WTC11 (cell line): ENCODE measurements around the gene FKBP11. TPM values are rescaled to one million over a fixed set of nuclear protein-coding genes. Genes with fewer than 3 reads are reported as not detected.

Experiments
- ATAC-seq: fragments of 200-7000 bp; cut with Tn5 transposase; 2 replicates; pipeline ENCODE4 v1.10.0; 2021; ENCODE audit warnings: mild to moderate bottlenecking, moderate library complexity
- CTCF ChIA-PET: fragments of 300-600 bp; sonication (Branson Sonifier 250); formaldehyde crosslinking; loops from one replicate; lab custom pipeline; 2021; ENCODE audit warnings: antibody characterized with exemption; lab: Charles Lee
- POLR2A ChIA-PET: fragments of 350-600 bp; sonication (Branson Sonifier 250); formaldehyde crosslinking; loops from one replicate; lab custom pipeline; 2021; ENCODE audit warnings: antibody characterized with exemption; lab: Charles Lee
- DNase-seq: peaks from one replicate; pipeline ENCODE4 v3.0.0; 2021; ENCODE audit warnings: low spot score
- H3K27ac Mint-ChIP-seq: 2 replicates; pipeline ENCODE4 v1.8.0; 2021; ENCODE audit warnings: mixed read lengths
- H3K27me3 Mint-ChIP-seq: 2 replicates; pipeline ENCODE4 v1.8.0; 2021; ENCODE audit warnings: low read depth, mild to moderate bottlenecking, moderate library complexity, mixed read lengths
- H3K36me3 Mint-ChIP-seq: 2 replicates; pipeline ENCODE4 v1.8.0; 2021; ENCODE audit warnings: mixed read lengths
- H3K4me1 Mint-ChIP-seq: 2 replicates; pipeline ENCODE4 v1.8.0; 2022; ENCODE audit warnings: mixed read lengths
- H3K4me3 Mint-ChIP-seq: 2 replicates; pipeline ENCODE4 v1.8.0; 2021; ENCODE audit warnings: mild to moderate bottlenecking, moderate library complexity, mixed read lengths
- H3K9me3 Mint-ChIP-seq: 2 replicates; pipeline ENCODE4 v1.8.0; 2021; ENCODE audit warnings: mixed read lengths
- ELF4 ChIP-seq: sonication (generic); formaldehyde crosslinking; IDR thresholded peaks from 2 replicates; pipeline ENCODE4 v1.8.1; 2022; ENCODE audit warnings: low read depth, mild to moderate bottlenecking, moderate library complexity, missing genetic modification reagents
- EMX1 ChIP-seq: fragments of 250-450 bp; sonication (Bioruptor Pico); IDR thresholded peaks from 2 replicates; pipeline ENCODE4 v1.8.0; 2021; ENCODE audit warnings: mild to moderate bottlenecking
- ERG ChIP-seq: fragments of 250-450 bp; sonication (Bioruptor Pico); IDR thresholded peaks from 2 replicates; pipeline ENCODE4 v1.8.0; 2021; ENCODE audit warnings: mild to moderate bottlenecking
- JAZF1 ChIP-seq: fragments of 250-450 bp; sonication (Bioruptor Pico); IDR thresholded peaks from 2 replicates; pipeline ENCODE4 v1.9.0; 2021; ENCODE audit warnings: moderate library complexity, mild to moderate bottlenecking, inconsistent platforms
- NR2C2 ChIP-seq: sonication (generic); formaldehyde crosslinking; IDR thresholded peaks from 2 replicates; pipeline ENCODE4 v1.8.0; 2022; ENCODE audit warnings: mild to moderate bottlenecking, missing genetic modification reagents
- ZNF232 ChIP-seq: sonication (generic); formaldehyde crosslinking; IDR thresholded peaks from 2 replicates; pipeline ENCODE4 v1.8.0; 2022; ENCODE audit warnings: mild to moderate bottlenecking, missing genetic modification reagents
- ZNF416 ChIP-seq: fragments of 250-450 bp; sonication (Bioruptor Pico); IDR thresholded peaks from 2 replicates; pipeline ENCODE4 v1.9.0; 2021; ENCODE audit warnings: mild to moderate bottlenecking, inconsistent platforms
- total RNA-seq: library from RNA; stranded (reverse); gene quantifications from 3 replicates; pipeline ENCODE4 v1.2.3, GENCODE V29; 2021
- TF ChIP-seq, protein P1 (sequence below): sonication (generic); formaldehyde crosslinking; IDR thresholded peaks from 2 replicates; pipeline ENCODE4 v1.8.1; 2022; ENCODE audit warnings: mild to moderate bottlenecking, moderate library complexity, missing genetic modification reagents
- TF ChIP-seq, protein P2 (sequence below): sonication (generic); formaldehyde crosslinking; conservative IDR thresholded peaks from 2 replicates; pipeline ENCODE4 v1.8.1; 2022; ENCODE audit warnings: mild to moderate bottlenecking, missing genetic modification reagents
- TF ChIP-seq, protein P3 (sequence below): fragments of 200-600 bp; IDR thresholded peaks from 2 replicates; pipeline ENCODE4 v1.8.0; 2022; ENCODE audit warnings: antibody characterized with exemption
- TF ChIP-seq, protein P4 (sequence below): sonication (generic); formaldehyde crosslinking; IDR thresholded peaks from 2 replicates; pipeline ENCODE4 v1.8.1; 2023; ENCODE audit warnings: mild to moderate bottlenecking, moderate library complexity, missing genetic modification reagents
- TF ChIP-seq, protein P5 (sequence below): sonication (generic); formaldehyde crosslinking; IDR thresholded peaks from 2 replicates; pipeline ENCODE4 v1.8.1; 2023; ENCODE audit warnings: mild to moderate bottlenecking, missing genetic modification reagents, moderate library complexity

Gene FKBP11
- total RNA-seq, 1 experiment from 2014 or later = 64.5 TPM

GRCh38 chr12:48936379-48936979, 11.2 kb upstream of the FKBP11 start:
- ChIA-PET CTCF (interaction anchor here (0.6 to 3.7 kb wide), 40 partner anchors 9 to 133 kb away, joined by 3 to 50 read pairs (median 4); partner anchors contain the start of genes ARF3, DDX23, FKBP11 and RHEBL1), POLR2A (interaction anchor here (0.6 to 2.2 kb wide), 3 partner anchors 9 to 230 kb away, joined by 3 to 7 read pairs (median 3); partner anchors contain the start of gene ARF3)
- Mint-ChIP-seq H3K36me3 (peaks cover 60% of the 10 kb centered on the region), H3K27ac (peak overlapping the region; percentile 46), H3K4me1 (no peaks in the 10 kb centered on the region), H3K27me3 (no peaks in the 10 kb centered on the region), H3K9me3 (no peaks in the 10 kb centered on the region), H3K4me3 (no peak overlapping the region)
- DNase-seq = peak; percentile 89
- TF ChIP-seq EMX1 (CRISPR knock-in tag) (no peak), ZNF232 (CRISPR knock-in tag) (no peak), NR2C2 (CRISPR knock-in tag) (no peak), ZNF416 (CRISPR knock-in tag) (no peak)
- TF ChIP-seq, protein P1, sequence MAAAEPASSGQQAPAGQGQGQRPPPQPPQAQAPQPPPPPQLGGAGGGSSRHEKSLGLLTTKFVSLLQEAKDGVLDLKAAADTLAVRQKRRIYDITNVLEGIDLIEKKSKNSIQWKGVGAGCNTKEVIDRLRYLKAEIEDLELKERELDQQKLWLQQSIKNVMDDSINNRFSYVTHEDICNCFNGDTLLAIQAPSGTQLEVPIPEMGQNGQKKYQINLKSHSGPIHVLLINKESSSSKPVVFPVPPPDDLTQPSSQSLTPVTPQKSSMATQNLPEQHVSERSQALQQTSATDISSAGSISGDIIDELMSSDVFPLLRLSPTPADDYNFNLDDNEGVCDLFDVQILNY = no peak
- TF ChIP-seq, protein P2, sequence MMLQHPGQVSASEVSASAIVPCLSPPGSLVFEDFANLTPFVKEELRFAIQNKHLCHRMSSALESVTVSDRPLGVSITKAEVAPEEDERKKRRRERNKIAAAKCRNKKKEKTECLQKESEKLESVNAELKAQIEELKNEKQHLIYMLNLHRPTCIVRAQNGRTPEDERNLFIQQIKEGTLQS (CRISPR knock-in tag) = no peak
- TF ChIP-seq, protein P3, sequence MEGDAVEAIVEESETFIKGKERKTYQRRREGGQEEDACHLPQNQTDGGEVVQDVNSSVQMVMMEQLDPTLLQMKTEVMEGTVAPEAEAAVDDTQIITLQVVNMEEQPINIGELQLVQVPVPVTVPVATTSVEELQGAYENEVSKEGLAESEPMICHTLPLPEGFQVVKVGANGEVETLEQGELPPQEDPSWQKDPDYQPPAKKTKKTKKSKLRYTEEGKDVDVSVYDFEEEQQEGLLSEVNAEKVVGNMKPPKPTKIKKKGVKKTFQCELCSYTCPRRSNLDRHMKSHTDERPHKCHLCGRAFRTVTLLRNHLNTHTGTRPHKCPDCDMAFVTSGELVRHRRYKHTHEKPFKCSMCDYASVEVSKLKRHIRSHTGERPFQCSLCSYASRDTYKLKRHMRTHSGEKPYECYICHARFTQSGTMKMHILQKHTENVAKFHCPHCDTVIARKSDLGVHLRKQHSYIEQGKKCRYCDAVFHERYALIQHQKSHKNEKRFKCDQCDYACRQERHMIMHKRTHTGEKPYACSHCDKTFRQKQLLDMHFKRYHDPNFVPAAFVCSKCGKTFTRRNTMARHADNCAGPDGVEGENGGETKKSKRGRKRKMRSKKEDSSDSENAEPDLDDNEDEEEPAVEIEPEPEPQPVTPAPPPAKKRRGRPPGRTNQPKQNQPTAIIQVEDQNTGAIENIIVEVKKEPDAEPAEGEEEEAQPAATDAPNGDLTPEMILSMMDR = peak; percentile 70
- TF ChIP-seq, protein P4, sequence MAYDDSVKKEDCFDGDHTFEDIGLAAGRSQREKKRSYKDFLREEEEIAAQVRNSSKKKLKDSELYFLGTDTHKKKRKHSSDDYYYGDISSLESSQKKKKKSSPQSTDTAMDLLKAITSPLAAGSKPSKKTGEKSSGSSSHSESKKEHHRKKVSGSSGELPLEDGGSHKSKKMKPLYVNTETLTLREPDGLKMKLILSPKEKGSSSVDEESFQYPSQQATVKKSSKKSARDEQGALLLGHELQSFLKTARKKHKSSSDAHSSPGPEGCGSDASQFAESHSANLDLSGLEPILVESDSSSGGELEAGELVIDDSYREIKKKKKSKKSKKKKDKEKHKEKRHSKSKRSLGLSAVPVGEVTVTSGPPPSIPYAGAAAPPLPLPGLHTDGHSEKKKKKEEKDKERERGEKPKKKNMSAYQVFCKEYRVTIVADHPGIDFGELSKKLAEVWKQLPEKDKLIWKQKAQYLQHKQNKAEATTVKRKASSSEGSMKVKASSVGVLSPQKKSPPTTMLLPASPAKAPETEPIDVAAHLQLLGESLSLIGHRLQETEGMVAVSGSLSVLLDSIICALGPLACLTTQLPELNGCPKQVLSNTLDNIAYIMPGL (CRISPR knock-in tag) = no peak
- ATAC-seq = peak; percentile 88

DNA sequence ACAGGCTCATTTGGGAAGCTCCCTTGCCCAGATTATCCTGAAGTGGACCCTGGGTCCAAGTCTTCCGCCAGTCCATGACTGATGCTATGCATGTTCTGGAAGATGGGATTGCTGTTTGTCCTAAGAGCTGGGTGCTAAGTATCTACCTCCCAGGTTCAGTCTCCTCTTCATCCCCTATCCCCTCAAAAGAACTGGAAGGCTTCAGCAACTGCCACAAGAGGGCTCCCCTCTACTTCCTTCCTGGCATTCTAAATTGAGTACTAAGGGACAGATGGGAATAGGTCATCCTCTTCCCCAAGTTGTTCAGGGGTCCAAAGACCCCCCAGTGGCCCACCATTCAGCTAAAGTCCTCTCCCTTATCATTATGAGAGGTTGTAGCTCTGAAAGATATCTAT, 9.0 kb upstream of the FKBP11 start:
- H3K4me1 Mint-ChIP-seq = no peaks in the 10 kb centered on the region
- TF ChIP-seq ELF4 (CRISPR knock-in tag) = no peak
- TF ChIP-seq JAZF1 (CRISPR knock-in tag) = no peak
- TF ChIP-seq, protein P5, sequence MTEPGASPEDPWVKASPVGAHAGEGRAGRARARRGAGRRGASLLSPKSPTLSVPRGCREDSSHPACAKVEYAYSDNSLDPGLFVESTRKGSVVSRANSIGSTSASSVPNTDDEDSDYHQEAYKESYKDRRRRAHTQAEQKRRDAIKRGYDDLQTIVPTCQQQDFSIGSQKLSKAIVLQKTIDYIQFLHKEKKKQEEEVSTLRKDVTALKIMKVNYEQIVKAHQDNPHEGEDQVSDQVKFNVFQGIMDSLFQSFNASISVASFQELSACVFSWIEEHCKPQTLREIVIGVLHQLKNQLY = no peak
- TF ChIP-seq ERG = no peak
- DNase-seq = no peak
- no peaks in the 10 kb centered on the region for H3K27me3 Mint-ChIP-seq
- no peak overlapping the region for H3K4me3 Mint-ChIP-seq
- ATAC-seq = peak; percentile 35; the same call in 1 of the 2 replicates
- peaks cover 60% of the 10 kb centered on the region for H3K36me3 Mint-ChIP-seq
- H3K9me3 Mint-ChIP-seq = no peaks in the 10 kb centered on the region
- ChIA-PET POLR2A (no interaction called here), CTCF (interaction anchor here (1.3 to 2.1 kb wide), 2 partner anchors 30 to 81 kb away, joined by 3 to 11 read pairs; a partner anchor contains a TSS)
- H3K27ac Mint-ChIP-seq = no peak overlapping the region

DNA sequence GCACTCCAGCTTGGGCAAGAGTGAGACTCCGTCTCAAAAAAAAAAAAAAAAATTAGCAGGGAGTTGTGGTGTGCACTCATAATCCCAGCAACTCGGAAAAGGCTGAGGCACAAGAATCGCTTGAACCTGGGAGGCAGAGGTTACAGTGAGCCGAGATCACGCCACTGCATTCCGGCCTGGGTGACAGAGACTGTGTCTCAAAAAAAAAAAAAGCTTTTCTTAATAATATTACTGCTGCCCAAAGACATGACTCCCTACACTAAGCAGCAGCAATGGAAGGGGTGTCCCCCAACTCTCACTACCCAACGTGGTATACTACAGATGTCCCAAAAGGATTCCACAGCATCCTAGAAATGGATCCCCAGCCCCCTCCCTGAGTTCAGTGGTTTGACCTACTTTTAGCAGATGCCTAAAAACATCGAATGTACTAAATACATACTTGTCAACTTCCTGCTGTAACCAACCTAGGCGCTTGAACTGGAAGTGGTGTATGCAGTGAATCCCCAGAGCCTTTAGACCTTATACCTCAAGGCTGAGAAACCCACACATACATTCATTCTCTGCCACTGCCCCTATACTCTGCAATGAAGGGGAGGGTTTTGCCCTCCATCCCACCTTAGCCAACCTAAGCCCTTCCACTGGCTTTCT, 8.5 kb upstream of the FKBP11 start:
- ChIA-PET POLR2A (no interaction called here), CTCF (interaction anchor here (1.3 to 2.1 kb wide), 2 partner anchors 30 to 81 kb away, joined by 3 to 11 read pairs; a partner anchor contains a TSS)
- H3K4me3 Mint-ChIP-seq = no peak overlapping the region
- H3K36me3 Mint-ChIP-seq = peaks cover 55% of the 10 kb centered on the region
- no peak overlapping the region for H3K27ac Mint-ChIP-seq
- H3K27me3 Mint-ChIP-seq = no peaks in the 10 kb centered on the region
- no peaks in the 10 kb centered on the region for H3K9me3 Mint-ChIP-seq
- no peaks in the 10 kb centered on the region for H3K4me1 Mint-ChIP-seq
- no peak for ATAC-seq
- no peak for TF ChIP-seq NR2C2 (CRISPR knock-in tag)
- DNase-seq = no peak
